Breast epithelium (tissue), 3 donors: Measurements from ENCODE around the gene FAM111A.

Experiments
- POLR2A ChIP-seq: fragments of 450-650 bp; IDR thresholded peaks from one replicate; pipeline ENCODE4 v1.6.1; 2016; ENCODE audit warnings: antibody characterized with exemption, mild to moderate bottlenecking, moderate library complexity
- POLR2AphosphoS5 ChIP-seq, 3 donors: sonication (generic); formaldehyde crosslinking; IDR thresholded peaks; one replicate each; pipeline ENCODE4 v1.6.1; 2017; ENCODE audit warnings: antibody characterized with exemption in 3 of 3
- TF ChIP-seq, protein P1 (sequence below), 3 donors: fragments of 450-650 bp; IDR thresholded peaks; one replicate each; pipeline ENCODE4 v1.5.1; 2016 to 2017; ENCODE audit warnings: antibody characterized with exemption in 3 of 3, mild to moderate bottlenecking in 3 of 3, moderate library complexity in 3 of 3

DNA sequence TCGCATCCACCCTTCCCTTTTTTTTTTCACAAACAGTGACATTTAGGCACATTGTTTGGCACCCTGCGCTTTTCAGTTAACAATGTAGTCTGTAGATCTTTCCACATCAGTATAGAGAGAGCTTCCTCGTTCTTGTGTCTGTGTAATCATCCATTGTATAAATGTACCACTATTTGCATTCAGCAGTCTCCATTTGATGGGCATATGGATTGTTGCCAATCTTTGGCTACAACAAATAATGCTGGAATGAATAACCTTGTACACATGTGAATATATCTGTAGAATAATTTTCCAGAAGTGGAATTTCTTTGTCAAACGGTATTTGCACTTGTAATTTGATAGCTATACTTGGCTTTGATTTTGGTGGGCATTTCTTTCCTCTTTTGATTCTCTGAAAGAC, 52.9 kb downstream of the FAM111A start:
- TF ChIP-seq, protein P1, sequence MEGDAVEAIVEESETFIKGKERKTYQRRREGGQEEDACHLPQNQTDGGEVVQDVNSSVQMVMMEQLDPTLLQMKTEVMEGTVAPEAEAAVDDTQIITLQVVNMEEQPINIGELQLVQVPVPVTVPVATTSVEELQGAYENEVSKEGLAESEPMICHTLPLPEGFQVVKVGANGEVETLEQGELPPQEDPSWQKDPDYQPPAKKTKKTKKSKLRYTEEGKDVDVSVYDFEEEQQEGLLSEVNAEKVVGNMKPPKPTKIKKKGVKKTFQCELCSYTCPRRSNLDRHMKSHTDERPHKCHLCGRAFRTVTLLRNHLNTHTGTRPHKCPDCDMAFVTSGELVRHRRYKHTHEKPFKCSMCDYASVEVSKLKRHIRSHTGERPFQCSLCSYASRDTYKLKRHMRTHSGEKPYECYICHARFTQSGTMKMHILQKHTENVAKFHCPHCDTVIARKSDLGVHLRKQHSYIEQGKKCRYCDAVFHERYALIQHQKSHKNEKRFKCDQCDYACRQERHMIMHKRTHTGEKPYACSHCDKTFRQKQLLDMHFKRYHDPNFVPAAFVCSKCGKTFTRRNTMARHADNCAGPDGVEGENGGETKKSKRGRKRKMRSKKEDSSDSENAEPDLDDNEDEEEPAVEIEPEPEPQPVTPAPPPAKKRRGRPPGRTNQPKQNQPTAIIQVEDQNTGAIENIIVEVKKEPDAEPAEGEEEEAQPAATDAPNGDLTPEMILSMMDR (IDR thresholded peaks at IDR 0.05): no peak
- TF ChIP-seq POLR2A (no peak), POLR2AphosphoS5 (IDR thresholded peaks at IDR 0.05) (no peak)
